ENCODE results near the gene AMER2. TPM values are rescaled to one million over a fixed set of nuclear protein-coding genes. Genes with fewer than 3 reads are reported as not detected.

Gene AMER2
- total RNA-seq, 2 donors from 2014 or later: not detected

- Histone ChIP-seq H3K4me1 (ENCODE audit: control insufficient read depth in 1 of 2, low read depth in 2 of 2) (no peaks in the 10 kb centered on the region), H3K27me3 (replicated peaks; ENCODE audit: insufficient read depth) (no peaks in the 10 kb centered on the region), H3K27ac (no peak overlapping the region), H3K4me3 (no peak overlapping the region), H3K36me3 (no peaks in the 10 kb centered on the region), H3K9me3 (no peaks in the 10 kb centered on the region)
- no peak for TF ChIP-seq CTCF (IDR thresholded peaks at IDR 0.05)
- no peak for DNase-seq (ENCODE audit: low spot score)
- no peak for ATAC-seq (ENCODE audit: insufficient number of reproducible peaks, low FRiP score, low read depth)
These were observed 31.1 kb upstream of the AMER2 start for GRCh38 chr13:25203127-25203740.

GRCh38 chr13:25200783-25201182 lies 28.7 kb upstream of the AMER2 start:
- DNase-seq (ENCODE audit: low spot score) (no peak), ATAC-seq (ENCODE audit: insufficient number of reproducible peaks, low FRiP score, low read depth) (no peak)
- Histone ChIP-seq H3K36me3 (no peaks in the 10 kb centered on the region), H3K9me3 (no peaks in the 10 kb centered on the region), H3K4me3 (no peak overlapping the region), H3K4me1 (ENCODE audit: control insufficient read depth in 1 of 2, low read depth in 2 of 2) (no peaks in the 10 kb centered on the region), H3K27ac (no peak overlapping the region), H3K27me3 (replicated peaks; ENCODE audit: insufficient read depth) (no peaks in the 10 kb centered on the region)
- no peak for TF ChIP-seq CTCF (IDR thresholded peaks at IDR 0.05)

- DNase-seq (ENCODE audit: low spot score) (no peak), ATAC-seq (ENCODE audit: insufficient number of reproducible peaks, low FRiP score, low read depth) (no peak)
- TF ChIP-seq CTCF (IDR thresholded peaks at IDR 0.05): no peak
- Histone ChIP-seq H3K4me1 (ENCODE audit: control insufficient read depth in 1 of 2, low read depth in 2 of 2) (no peaks in the 10 kb centered on the region), H3K27ac (no peak overlapping the region), H3K9me3 (no peaks in the 10 kb centered on the region), H3K27me3 (replicated peaks; ENCODE audit: insufficient read depth) (no peaks in the 10 kb centered on the region), H3K36me3 (no peaks in the 10 kb centered on the region), H3K4me3 (no peak overlapping the region)
These were observed 26.6 kb upstream of the AMER2 start for GRCh38 chr13:25198647-25199046.

GRCh38 chr13:25196971-25197370 lies 24.9 kb upstream of the AMER2 start:
- Histone ChIP-seq H3K4me1 (ENCODE audit: control insufficient read depth in 1 of 2, low read depth in 2 of 2) (no peaks in the 10 kb centered on the region), H3K27me3 (replicated peaks; ENCODE audit: insufficient read depth) (no peaks in the 10 kb centered on the region), H3K27ac (no peak overlapping the region), H3K36me3 (no peaks in the 10 kb centered on the region), H3K9me3 (no peaks in the 10 kb centered on the region), H3K4me3 (no peak overlapping the region)
- TF ChIP-seq CTCF (IDR thresholded peaks at IDR 0.05): no peak
- ATAC-seq (ENCODE audit: insufficient number of reproducible peaks, low FRiP score, low read depth) (no peak), DNase-seq (ENCODE audit: low spot score) (no peak)

GRCh38 chr13:25192936-25193335 lies 20.8 kb upstream of the AMER2 start:
- Histone ChIP-seq H3K27ac (no peak overlapping the region), H3K27me3 (replicated peaks; ENCODE audit: insufficient read depth) (no peaks in the 10 kb centered on the region), H3K9me3 (no peaks in the 10 kb centered on the region), H3K4me1 (ENCODE audit: control insufficient read depth in 1 of 2, low read depth in 2 of 2) (no peaks in the 10 kb centered on the region), H3K36me3 (no peaks in the 10 kb centered on the region), H3K4me3 (no peak overlapping the region)
- no peak for TF ChIP-seq CTCF (IDR thresholded peaks at IDR 0.05)
- no peak for DNase-seq (ENCODE audit: low spot score)
- no peak for ATAC-seq (ENCODE audit: insufficient number of reproducible peaks, low FRiP score, low read depth)

All from thoracic aorta (tissue), 2 donors.